Sigmoid colon (tissue), 3 donors: ENCODE results near the gene ZBTB1.

Experiments
- POLR2A ChIP-seq, 2 donors: fragments of 450-650 bp; IDR thresholded peaks; one replicate each; pipeline ENCODE4 v1.6.1; 2016; ENCODE audit warnings: antibody characterized with exemption in 2 of 2, mild to moderate bottlenecking in 2 of 2, moderate library complexity in 2 of 2
- TF ChIP-seq, protein P1 (sequence below), 4 experiments: fragments of 450-650 bp in 3 of 4; fragments of 200-600 bp in 1 of 4; IDR thresholded peaks; one replicate each; pipeline ENCODE4 v1.5.1; 2016 to 2019; ENCODE audit warnings: antibody characterized with exemption in 4 of 4, mild to moderate bottlenecking in 3 of 4, moderate library complexity in 2 of 4

GRCh38 chr14:64504897-64505794 is 576 bp downstream of the ZBTB1 start:
- TF ChIP-seq, protein P1, sequence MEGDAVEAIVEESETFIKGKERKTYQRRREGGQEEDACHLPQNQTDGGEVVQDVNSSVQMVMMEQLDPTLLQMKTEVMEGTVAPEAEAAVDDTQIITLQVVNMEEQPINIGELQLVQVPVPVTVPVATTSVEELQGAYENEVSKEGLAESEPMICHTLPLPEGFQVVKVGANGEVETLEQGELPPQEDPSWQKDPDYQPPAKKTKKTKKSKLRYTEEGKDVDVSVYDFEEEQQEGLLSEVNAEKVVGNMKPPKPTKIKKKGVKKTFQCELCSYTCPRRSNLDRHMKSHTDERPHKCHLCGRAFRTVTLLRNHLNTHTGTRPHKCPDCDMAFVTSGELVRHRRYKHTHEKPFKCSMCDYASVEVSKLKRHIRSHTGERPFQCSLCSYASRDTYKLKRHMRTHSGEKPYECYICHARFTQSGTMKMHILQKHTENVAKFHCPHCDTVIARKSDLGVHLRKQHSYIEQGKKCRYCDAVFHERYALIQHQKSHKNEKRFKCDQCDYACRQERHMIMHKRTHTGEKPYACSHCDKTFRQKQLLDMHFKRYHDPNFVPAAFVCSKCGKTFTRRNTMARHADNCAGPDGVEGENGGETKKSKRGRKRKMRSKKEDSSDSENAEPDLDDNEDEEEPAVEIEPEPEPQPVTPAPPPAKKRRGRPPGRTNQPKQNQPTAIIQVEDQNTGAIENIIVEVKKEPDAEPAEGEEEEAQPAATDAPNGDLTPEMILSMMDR (IDR thresholded peaks at IDR 0.05) = no peak
- peak in 1 of 2 donors; percentile 17 for TF ChIP-seq POLR2A (IDR thresholded peaks at IDR 0.05)
